ENCODE data around the gene NCKAP5L.

Gene NCKAP5L

DNA sequence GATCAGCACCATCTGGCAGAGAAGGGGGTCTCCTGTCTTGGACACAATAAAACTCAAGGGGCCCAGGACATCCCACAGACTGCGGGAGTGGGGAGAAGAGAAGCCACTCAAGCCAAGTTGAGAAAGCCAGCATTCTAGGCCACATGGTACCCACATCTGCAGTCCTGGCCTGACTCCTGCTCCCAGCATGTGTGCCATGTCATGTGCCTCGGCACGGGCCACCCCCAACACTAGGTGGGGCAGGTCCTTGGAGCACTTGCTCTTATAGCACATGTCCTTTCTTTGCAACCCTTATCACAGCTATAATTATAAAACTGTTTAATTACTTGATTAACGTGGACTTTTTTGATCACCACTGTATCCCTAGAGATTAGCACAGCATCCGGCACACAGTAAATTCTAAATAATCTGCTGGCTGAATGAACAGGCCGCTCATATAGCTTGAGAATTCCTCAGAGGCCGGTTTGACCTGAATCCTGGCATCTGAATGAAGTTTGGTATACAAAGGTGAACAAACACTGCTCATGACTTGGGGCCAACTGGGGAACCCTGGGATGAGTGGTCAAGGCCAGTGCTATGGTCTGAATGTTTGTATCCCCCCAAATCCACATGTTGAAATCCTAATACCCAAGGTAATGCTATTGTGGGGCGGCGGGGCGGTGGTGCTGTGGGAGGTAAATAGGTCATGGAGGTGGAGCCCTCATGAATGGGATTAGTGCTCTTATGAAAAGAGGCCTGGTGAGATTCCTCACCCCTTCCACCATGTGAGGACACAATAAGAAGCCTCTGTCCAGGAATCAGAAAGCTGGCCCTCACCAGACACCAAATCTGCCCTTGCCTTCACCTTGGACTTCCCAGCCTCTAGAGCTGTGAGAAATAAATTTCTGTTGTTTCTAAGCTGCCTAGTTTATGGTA lies 6.6 kb downstream of the NCKAP5L start:
- Histone ChIP-seq H3K9ac (peak overlapping the region in 9 of 11 experiments; percentile 15 to 55 (median 44); a peak in 14 of 22 replicates), H4K20me1 (peaks cover 9 to 80% (median 44%) of the 10 kb centered on the region in 11 experiments; a peak in 21 of 22 replicates), H3K27ac (peak overlapping the region in 10 of 11 experiments; percentile 43 to 71 (median 56); a peak in 20 of 22 replicates), H3K4me1 (peaks cover 49 to 89% (median 72%) of the 10 kb centered on the region in 10 experiments), H3K27me3 (no peaks in the 10 kb centered on the region), H3K36me3 (peaks cover 0 to 28% (median 16%) of the 10 kb centered on the region in 11 experiments; a peak in 17 of 22 replicates), H3K9me3 (replicated peaks in 1 of 11) (0 out of 22 replicates have a peak, but pooled peaks cover 0 to 6% (median 0%) of the 10 kb centered on the region in 11 experiments), H3K4me3 (peak overlapping the region in 3 of 10 experiments; percentile 22 to 46 (median 31); a peak in 1 of 20 replicates), H3K4me2 (peak overlapping the region; percentile 74 to 100 (median 94))
- TF ChIP-seq Cebpa-rat (IDR thresholded peaks at IDR 0.05), result no peak

- Histone ChIP-seq H4K20me1 (peaks cover 15 to 73% (median 36%) of the 10 kb centered on the region in 11 experiments; a peak in 19 of 22 replicates), H3K9ac (no peak overlapping the region), H3K4me2 (peak overlapping the region in 4 of 11 experiments; percentile 12 to 97 (median 68); a peak in 4 of 22 replicates), H3K9me3 (replicated peaks in 1 of 11) (0 out of 22 replicates have a peak, but pooled peaks cover 0 to 6% (median 0%) of the 10 kb centered on the region in 11 experiments), H3K27me3 (no peaks in the 10 kb centered on the region), H3K36me3 (peaks cover 7 to 44% (median 30%) of the 10 kb centered on the region in 11 experiments; a peak in 18 of 22 replicates), H3K4me1 (peaks cover 32 to 83% (median 62%) of the 10 kb centered on the region in 10 experiments), H3K4me3 (no peak overlapping the region), H3K27ac (0 out of 22 replicates have a peak overlapping the region, but pooled peaks of 1 of the 11 experiments have one; percentile 29)
- no peak for TF ChIP-seq Cebpa-rat (IDR thresholded peaks at IDR 0.05)
Measured at GRCh38 chr12:49819786-49820185, 8.4 kb downstream of the NCKAP5L start.

DNA sequence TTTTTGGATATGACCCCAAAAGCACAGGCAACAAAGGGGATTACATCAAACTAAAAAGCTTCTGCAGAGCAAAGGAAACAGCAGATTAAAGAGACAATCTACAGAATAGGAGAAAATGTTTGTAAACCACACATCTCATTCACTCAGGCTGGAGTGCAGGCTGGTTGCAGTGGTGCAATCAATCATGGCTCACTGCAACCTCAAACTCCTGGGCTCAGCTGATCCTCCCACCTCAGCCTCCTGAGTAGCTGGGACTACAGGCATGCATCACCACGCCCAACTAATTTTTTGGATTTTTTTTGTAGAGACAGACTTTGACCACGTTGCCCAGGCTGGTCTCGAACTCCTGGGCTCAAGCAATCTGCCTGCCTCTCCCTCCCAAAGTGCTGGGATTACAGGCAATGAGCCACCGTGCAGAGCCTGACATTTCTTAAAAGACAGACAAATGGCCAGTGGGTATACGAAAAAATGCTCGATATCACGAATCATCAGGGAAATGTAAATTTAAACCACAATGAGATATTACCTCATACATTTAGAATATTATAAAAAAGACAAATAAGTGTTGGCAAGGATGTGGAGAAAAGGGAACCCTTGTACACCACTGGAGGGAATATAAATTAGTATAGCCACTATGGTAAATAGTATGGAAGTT lies 9.8 kb downstream of the NCKAP5L start:
- H3K27ac ChIP-seq, result no peak overlapping the region
- no peak overlapping the region for H3K9ac ChIP-seq
- H3K4me1 ChIP-seq, result peaks cover 24 to 74% (median 48%) of the 10 kb centered on the region in 10 experiments
- no peaks in the 10 kb centered on the region for H3K27me3 ChIP-seq
- no peak overlapping the region for H3K4me3 ChIP-seq
- H3K4me2 ChIP-seq, result peak overlapping the region in 1 of 11 experiments; percentile 9; a peak in 1 of 22 replicates
- 0 out of 22 replicates have a peak, but pooled peaks cover 0 to 6% (median 0%) of the 10 kb centered on the region in 11 experiments for H3K9me3 ChIP-seq (replicated peaks in 1 of 11)
- peaks cover 10 to 59% (median 26%) of the 10 kb centered on the region in 11 experiments; a peak in 16 of 22 replicates for H4K20me1 ChIP-seq
- peaks cover 7 to 49% (median 25%) of the 10 kb centered on the region in 11 experiments; a peak in 18 of 22 replicates for H3K36me3 ChIP-seq
- no peak for TF ChIP-seq Cebpa-rat (IDR thresholded peaks at IDR 0.05)

DNA sequence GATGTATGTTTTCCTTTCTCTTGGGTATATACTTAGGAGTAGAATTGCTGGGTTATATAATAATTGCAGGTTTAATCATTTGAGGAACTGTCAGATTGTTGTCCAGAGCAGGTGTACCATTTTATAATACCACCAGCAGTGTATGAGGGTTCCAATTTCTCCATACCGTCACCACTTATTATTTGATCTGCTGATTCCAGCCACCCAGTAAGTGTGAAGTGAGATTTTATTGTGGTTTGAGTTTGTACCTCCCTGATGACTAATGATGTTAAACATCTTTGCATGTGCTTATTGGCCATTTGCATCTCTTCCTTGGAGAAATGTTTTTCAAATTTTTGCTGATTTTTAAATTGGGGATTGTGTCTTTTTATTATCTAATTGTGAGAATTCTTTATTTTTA lies 15.1 kb downstream of the NCKAP5L start:
- H3K4me3 ChIP-seq, result no peak overlapping the region
- H3K36me3 ChIP-seq, result peaks cover 0 to 40% (median 17%) of the 10 kb centered on the region in 11 experiments; a peak in 20 of 22 replicates
- no peaks in the 10 kb centered on the region for H3K27me3 ChIP-seq
- H3K4me2 ChIP-seq, result peak overlapping the region in 3 of 11 experiments; percentile 15 to 85 (median 70); a peak in 5 of 22 replicates
- no peak overlapping the region for H3K27ac ChIP-seq
- H3K4me1 ChIP-seq, result peaks cover 48 to 73% (median 56%) of the 10 kb centered on the region in 10 experiments
- H4K20me1 ChIP-seq, result peaks cover 0 to 60% (median 21%) of the 10 kb centered on the region in 11 experiments; a peak in 16 of 22 replicates
- H3K9ac ChIP-seq, result no peak overlapping the region
- TF ChIP-seq Cebpa-rat (IDR thresholded peaks at IDR 0.05), result no peak
- 0 out of 22 replicates have a peak, but pooled peaks cover 0 to 6% (median 0%) of the 10 kb centered on the region in 11 experiments for H3K9me3 ChIP-seq (replicated peaks in 1 of 11)

GRCh38 chr12:49811961-49812401 lies 16.2 kb downstream of the NCKAP5L start:
- Histone ChIP-seq H3K27ac (peak overlapping the region in 3 of 11 experiments; percentile 21 to 88 (median 53); a peak in 4 of 22 replicates), H4K20me1 (peaks cover 0 to 72% (median 31%) of the 10 kb centered on the region in 11 experiments; a peak in 15 of 22 replicates)

DNA sequence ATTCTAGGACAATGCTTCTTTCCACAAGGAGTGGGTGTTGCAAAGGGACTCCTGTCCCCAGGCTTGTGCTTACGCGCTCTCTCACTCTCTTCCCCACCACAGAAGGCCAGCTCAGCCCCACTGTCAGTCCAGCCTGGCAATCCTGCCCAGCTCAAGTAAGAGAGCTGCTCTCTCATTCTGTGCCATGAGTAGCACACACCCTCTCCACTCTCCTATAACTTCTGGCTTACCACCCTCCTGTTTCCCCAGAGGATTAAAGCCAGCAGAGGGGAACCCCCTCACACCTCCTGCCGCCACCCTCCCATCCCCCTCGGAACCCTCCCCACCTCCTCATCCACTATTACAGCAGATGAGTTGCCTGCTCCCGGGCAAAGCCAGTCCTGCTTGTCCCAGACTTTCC lies 17.1 kb downstream of the NCKAP5L start:
- peaks cover 0 to 47% (median 18%) of the 10 kb centered on the region in 11 experiments; a peak in 20 of 22 replicates for H3K36me3 ChIP-seq
- TF ChIP-seq Cebpa-rat (IDR thresholded peaks at IDR 0.05), result no peak
- peaks cover 55 to 71% (median 64%) of the 10 kb centered on the region in 10 experiments for H3K4me1 ChIP-seq
- peak overlapping the region; percentile 67 to 97 (median 92) for H3K4me2 ChIP-seq
- peak overlapping the region in 7 of 11 experiments; percentile 53 to 88 (median 72); a peak in 12 of 22 replicates for H3K27ac ChIP-seq
- no peaks in the 10 kb centered on the region for H3K9me3 ChIP-seq (replicated peaks in 1 of 11)
- H3K27me3 ChIP-seq, result no peaks in the 10 kb centered on the region
- H3K4me3 ChIP-seq, result no peak overlapping the region
- H3K9ac ChIP-seq, result peak overlapping the region in 6 of 11 experiments; percentile 39 to 75 (median 61); a peak in 6 of 22 replicates
- H4K20me1 ChIP-seq, result peaks cover 0 to 76% (median 39%) of the 10 kb centered on the region in 11 experiments; a peak in 15 of 22 replicates

More at GRCh38 chr12:49811961-49812401, 16.2 kb downstream of the NCKAP5L start:
- Histone ChIP-seq H3K9ac (no peak overlapping the region), H3K4me2 (peak overlapping the region; percentile 67 to 97 (median 92); a peak in 21 of 22 replicates), H3K27me3 (no peaks in the 10 kb centered on the region), H3K4me1 (peaks cover 55 to 73% (median 63%) of the 10 kb centered on the region in 10 experiments), H3K36me3 (peaks cover 0 to 46% (median 17%) of the 10 kb centered on the region in 11 experiments; a peak in 20 of 22 replicates), H3K4me3 (no peak overlapping the region), H3K9me3 (replicated peaks in 1 of 11) (no peaks in the 10 kb centered on the region)
- TF ChIP-seq Cebpa-rat (IDR thresholded peaks at IDR 0.05), result no peak

DNA sequence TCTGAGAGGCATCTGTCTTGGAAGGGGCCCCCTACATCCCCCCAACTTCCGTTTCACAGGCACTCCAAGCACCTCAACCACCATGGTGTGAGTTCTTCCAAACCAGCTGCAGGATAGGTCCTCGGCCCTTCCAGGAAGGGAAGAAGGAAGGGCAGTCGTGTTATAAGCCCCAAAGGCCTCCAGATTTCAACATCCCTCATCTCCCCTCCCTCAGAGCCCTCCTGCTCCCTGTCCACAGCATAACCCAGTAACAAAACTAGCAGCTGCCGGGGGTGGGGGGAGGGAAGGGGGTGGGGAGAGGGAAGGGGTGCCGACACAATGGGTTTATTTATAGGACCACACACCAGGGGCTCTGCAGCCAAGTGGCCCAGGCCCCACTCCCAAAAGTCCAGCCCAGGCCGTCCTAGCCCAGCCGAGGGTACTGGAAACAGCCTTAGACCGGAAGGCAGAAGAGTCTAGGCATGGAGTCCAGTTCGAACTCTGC lies 18.3 kb downstream of the NCKAP5L start:
- Histone ChIP-seq H3K4me3 (peak overlapping the region in 7 of 10 experiments; percentile 18 to 47 (median 31); a peak in 9 of 20 replicates), H3K27ac (peak overlapping the region in 10 of 11 experiments; percentile 28 to 88 (median 76); a peak in 19 of 22 replicates), H3K9ac (peak overlapping the region in 10 of 11 experiments; percentile 29 to 80 (median 65); a peak in 19 of 22 replicates), H3K27me3 (no peaks in the 10 kb centered on the region), H3K9me3 (replicated peaks in 1 of 11) (no peaks in the 10 kb centered on the region), H3K4me1 (peaks cover 53 to 62% (median 57%) of the 10 kb centered on the region in 10 experiments), H4K20me1 (peaks cover 0 to 85% (median 36%) of the 10 kb centered on the region in 11 experiments; a peak in 16 of 22 replicates), H3K36me3 (peaks cover 10 to 48% (median 21%) of the 10 kb centered on the region in 11 experiments; a peak in 21 of 22 replicates), H3K4me2 (peak overlapping the region; percentile 70 to 97 (median 92))
- no peak for TF ChIP-seq Cebpa-rat (IDR thresholded peaks at IDR 0.05)
